Measurements from ENCODE around the gene DNAH14. TPM values are rescaled to one million over a fixed set of nuclear protein-coding genes. Genes with fewer than 3 reads are reported as not detected.
"Not testable (repeated sequence)": the region's sequence is repeated elsewhere in the genome, so short reads cannot be mapped to it uniquely, and the experiment has no call there.

The DNAH14 gene
- polyA plus RNA-seq, 2 of the 4 experiments (the other 2 are of a cell fraction), result 15.9 to 35.8 TPM

DNA sequence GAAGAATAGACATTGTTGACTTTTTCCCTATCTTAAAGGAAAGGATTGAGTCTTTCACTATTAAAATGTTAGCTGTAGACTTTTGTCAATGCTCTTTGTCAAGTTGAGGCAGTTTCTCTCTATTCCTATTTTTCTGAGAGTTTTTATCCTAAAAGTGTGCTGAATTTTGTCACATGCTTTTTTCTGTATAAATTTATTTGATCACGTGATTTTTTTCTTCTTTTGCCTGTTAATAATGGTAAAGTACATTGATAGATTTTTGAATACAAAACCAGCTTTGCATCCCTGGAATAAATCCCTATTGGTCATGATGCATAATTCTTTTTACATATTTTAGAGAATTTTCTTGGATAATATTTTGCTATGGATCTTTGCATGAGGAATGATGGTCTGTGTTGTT lies 60.1 kb downstream of the DNAH14 start:
- ATAC-seq, result no peak
- H3K4me3 ChIP-seq, result no peak overlapping the region
- H3K4me2 ChIP-seq, result no peak overlapping the region
- no peak for DNase-seq (ENCODE audit: low read depth in 1 of 2, low spot score in 1 of 2)
- FAIRE-seq, result no peak
- WGBS (ENCODE audit: missing lambda C conversion rate), result 23% methylated on average over 1 of the region's 1 CpG
- no peaks in the 10 kb centered on the region for H3K9me3 ChIP-seq
- ChIA-PET CTCF (interaction anchor here (0.8 kb wide), 1 partner anchor 475 kb away, joined by 3 read pairs; no protein-coding TSS in a partner anchor), POLR2A (no interaction called here)
- no peaks in the 10 kb centered on the region for H3K4me1 ChIP-seq
- no peak for TF ChIP-seq ZC3H11A (IDR thresholded peaks at IDR 0.05)
- TF ChIP-seq, protein P1, sequence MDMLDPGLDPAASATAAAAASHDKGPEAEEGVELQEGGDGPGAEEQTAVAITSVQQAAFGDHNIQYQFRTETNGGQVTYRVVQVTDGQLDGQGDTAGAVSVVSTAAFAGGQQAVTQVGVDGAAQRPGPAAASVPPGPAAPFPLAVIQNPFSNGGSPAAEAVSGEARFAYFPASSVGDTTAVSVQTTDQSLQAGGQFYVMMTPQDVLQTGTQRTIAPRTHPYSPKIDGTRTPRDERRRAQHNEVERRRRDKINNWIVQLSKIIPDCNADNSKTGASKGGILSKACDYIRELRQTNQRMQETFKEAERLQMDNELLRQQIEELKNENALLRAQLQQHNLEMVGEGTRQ (IDR thresholded peaks at IDR 0.05), result peak; percentile 63
- H3K27ac ChIP-seq, result no peak overlapping the region

DNA sequence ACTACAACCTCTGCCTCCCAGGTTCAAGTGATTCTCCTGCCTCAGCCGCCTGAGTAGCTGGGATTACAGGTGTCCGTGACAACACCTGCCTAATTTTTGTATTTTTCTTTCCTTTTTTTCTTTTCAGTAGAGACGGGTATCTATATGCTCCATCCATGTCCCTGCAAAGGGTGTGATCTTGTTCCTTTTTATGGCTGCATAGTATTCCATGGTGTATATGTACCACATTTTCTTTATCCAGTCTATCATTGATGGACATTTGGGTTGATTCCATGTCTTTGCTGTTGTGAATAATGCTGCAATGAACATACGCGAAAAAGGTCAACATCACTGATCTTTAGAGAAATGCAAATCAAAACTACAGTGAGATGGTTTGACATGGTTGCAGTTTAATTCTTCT lies 62.1 kb downstream of the DNAH14 start:
- POLR2A ChIA-PET, result not testable (repeated sequence)

DNA sequence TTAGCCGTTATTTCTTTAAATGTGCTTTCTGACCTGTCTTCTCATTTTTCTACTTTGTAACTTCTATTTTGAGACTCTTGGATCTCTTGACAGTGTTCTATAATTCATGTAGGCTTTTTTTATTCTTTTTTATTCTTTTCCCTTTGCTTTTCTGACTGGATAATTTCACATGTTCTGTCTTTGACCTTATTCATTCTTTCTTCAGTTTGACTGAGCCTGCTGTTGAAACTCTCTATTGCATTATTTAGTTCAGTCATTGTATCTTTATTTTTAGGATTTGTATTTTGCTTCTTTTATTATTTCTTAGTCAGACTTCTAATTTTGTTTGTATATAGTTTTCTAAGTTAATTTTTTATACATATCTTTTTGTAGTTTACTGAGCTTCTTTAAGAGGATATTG lies 66.1 kb downstream of the DNAH14 start:
- H3K4me1 ChIP-seq, result no peaks in the 10 kb centered on the region
- no peak for FAIRE-seq
- POLR2A ChIA-PET, result no interaction called here
- no peak for TF ChIP-seq GATA3 (IDR thresholded peaks at IDR 0.05; ENCODE audit: borderline replicate concordance)
- TF ChIP-seq SREBF2 (IDR thresholded peaks at IDR 0.05), result no peak
- no peak overlapping the region for H3K4me3 ChIP-seq
- no peak for DNase-seq (ENCODE audit: low read depth in 1 of 2, low spot score in 1 of 2)
- CTCF ChIA-PET, result no interaction called here
- no peaks in the 10 kb centered on the region for H3K9me3 ChIP-seq
- no peak overlapping the region for H3K27ac ChIP-seq
- no peak overlapping the region for H3K4me2 ChIP-seq
- no peak for ATAC-seq
- WGBS (ENCODE audit: missing lambda C conversion rate), result 79% methylated on average over 1 of the region's 1 CpG

More for the DNA sequence above, 62.1 kb downstream of the DNAH14 start:
- FAIRE-seq; H3K4me1 ChIP-seq; CTCF ChIA-PET; H3K27ac ChIP-seq; H3K4me2 ChIP-seq; H3K4me3 ChIP-seq; ATAC-seq; H3K9me3 ChIP-seq; DNase-seq (ENCODE audit: low read depth in 1 of 2, low spot score in 1 of 2): not testable (repeated sequence)
- WGBS (ENCODE audit: missing lambda C conversion rate), result 94% methylated on average over 5 of the region's 5 CpGs

DNA sequence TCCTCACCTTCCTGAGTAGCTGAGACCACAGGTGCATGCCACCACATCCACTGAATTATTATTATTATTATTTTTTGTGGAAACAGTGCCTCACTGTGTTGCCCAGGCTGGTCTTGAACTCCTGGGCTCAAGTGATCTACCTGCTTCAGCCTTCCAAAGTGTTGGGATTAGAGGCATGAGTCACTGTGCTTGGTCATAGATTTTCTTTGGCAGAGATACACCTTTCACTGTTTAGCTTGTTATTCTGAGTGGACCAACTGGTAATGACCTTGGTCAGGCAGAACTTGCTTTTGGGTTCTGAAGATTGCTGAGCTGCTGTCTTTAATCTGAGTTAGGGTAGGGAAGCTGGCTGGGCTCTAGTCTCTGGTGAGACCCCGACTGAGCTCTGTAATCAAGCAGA lies 66.8 kb downstream of the DNAH14 start:
- H3K4me3 ChIP-seq, result no peak overlapping the region
- DNase-seq (ENCODE audit: low read depth in 1 of 2, low spot score in 1 of 2), result no peak
- TF ChIP-seq, protein P2, sequence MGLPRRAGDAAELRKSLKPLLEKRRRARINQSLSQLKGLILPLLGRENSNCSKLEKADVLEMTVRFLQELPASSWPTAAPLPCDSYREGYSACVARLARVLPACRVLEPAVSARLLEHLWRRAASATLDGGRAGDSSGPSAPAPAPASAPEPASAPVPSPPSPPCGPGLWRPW (IDR thresholded peaks at IDR 0.05), result no peak
- TF ChIP-seq, protein P3, sequence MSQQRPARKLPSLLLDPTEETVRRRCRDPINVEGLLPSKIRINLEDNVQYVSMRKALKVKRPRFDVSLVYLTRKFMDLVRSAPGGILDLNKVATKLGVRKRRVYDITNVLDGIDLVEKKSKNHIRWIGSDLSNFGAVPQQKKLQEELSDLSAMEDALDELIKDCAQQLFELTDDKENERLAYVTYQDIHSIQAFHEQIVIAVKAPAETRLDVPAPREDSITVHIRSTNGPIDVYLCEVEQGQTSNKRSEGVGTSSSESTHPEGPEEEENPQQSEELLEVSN (IDR thresholded peaks at IDR 0.05; ENCODE audit: borderline replicate concordance, low read depth), result no peak
- no peak for TF ChIP-seq BHLHE40 (IDR thresholded peaks at IDR 0.05; ENCODE audit: low read depth, low read length)
- TF ChIP-seq, protein P1 (IDR thresholded peaks at IDR 0.05), result no peak
- no peak for TF ChIP-seq HOXB5 (CRISPR knock-in tag; IDR thresholded peaks at IDR 0.05)
- no peak for TF ChIP-seq ZC3H11A (IDR thresholded peaks at IDR 0.05)
- TF ChIP-seq TFCP2L1 (CRISPR knock-in tag; IDR thresholded peaks at IDR 0.05), result no peak
- TF ChIP-seq EP300 (IDR thresholded peaks at IDR 0.05), result no peak
- no peak for TF ChIP-seq JUN (IDR thresholded peaks at IDR 0.05)
- TF ChIP-seq EHF (CRISPR knock-in tag; IDR thresholded peaks at IDR 0.05), result no peak
- no peak for TF ChIP-seq ZNF302 (CRISPR knock-in tag; IDR thresholded peaks at IDR 0.05)
- no peak for TF ChIP-seq NFE2L2 (conservative IDR thresholded peaks at IDR 0.05; ENCODE audit: low read length)
- TF ChIP-seq MYC (IDR thresholded peaks at IDR 0.05; ENCODE audit: borderline replicate concordance, low read length), result no peak
- TF ChIP-seq, protein P4, sequence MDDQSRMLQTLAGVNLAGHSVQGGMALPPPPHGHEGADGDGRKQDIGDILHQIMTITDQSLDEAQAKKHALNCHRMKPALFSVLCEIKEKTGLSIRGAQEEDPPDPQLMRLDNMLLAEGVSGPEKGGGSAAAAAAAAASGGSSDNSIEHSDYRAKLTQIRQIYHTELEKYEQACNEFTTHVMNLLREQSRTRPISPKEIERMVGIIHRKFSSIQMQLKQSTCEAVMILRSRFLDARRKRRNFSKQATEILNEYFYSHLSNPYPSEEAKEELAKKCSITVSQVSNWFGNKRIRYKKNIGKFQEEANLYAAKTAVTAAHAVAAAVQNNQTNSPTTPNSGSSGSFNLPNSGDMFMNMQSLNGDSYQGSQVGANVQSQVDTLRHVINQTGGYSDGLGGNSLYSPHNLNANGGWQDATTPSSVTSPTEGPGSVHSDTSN (IDR thresholded peaks at IDR 0.05), result no peak
- no peak overlapping the region for H3K4me2 ChIP-seq
- CTCF ChIA-PET, result no interaction called here
- FAIRE-seq, result no peak
- H3K27ac ChIP-seq, result no peak overlapping the region
- POLR2A ChIA-PET, result no interaction called here
- no peak for ATAC-seq
- H3K9me3 ChIP-seq, result no peaks in the 10 kb centered on the region
- no peaks in the 10 kb centered on the region for H3K4me1 ChIP-seq
- no CpG with 5 or more reads among the region's 1 CpG for WGBS (ENCODE audit: missing lambda C conversion rate)

Data from A549 (cell line).